Neutrophil (primary cell): ENCODE results near the gene MTX3.

Source experiments
- H3K27ac ChIP-seq: fragments of 200-600 bp; sonication (generic); 2 replicates; pipeline ENCODE4 v1.5.1; 2016; ENCODE audit warnings: mild to moderate bottlenecking, moderate library complexity
- H3K27me3 ChIP-seq: fragments of 200-600 bp; sonication (generic); 2 replicates; pipeline ENCODE4 v1.6.0; 2016; ENCODE audit warnings: mild to moderate bottlenecking
- H3K36me3 ChIP-seq: fragments of 200-600 bp; sonication (generic); 2 replicates; pipeline ENCODE4 v1.5.1; 2017
- H3K4me1 ChIP-seq, 2 experiments: fragments of 200-600 bp in 1 of 2; sonication (generic) in 1 of 2; 1 replicate in 1 of 2; 2 replicates in 1 of 2; pipeline versions ENCODE4 v1.5.1 to v1.6.1; 2013 to 2016; ENCODE audit warnings: low read depth in 1 of 2, low read length in 1 of 2, mild to moderate bottlenecking in 1 of 2, moderate library complexity in 1 of 2; ENCODE audit not compliant: control insufficient read depth in 1 of 2, insufficient read depth in 1 of 2
- H3K4me3 ChIP-seq, 2 experiments: fragments of 200-600 bp in 1 of 2; sonication (generic) in 1 of 2; 1 replicate in 1 of 2; 2 replicates in 1 of 2; pipeline ENCODE4 v1.5.1; 2013 to 2016; ENCODE audit warnings: low read depth in 1 of 2, low read length in 1 of 2, mild to moderate bottlenecking in 1 of 2, moderate library complexity in 1 of 2
- H3K9me3 ChIP-seq: fragments of 200-600 bp; sonication (generic); 2 replicates; pipeline ENCODE4 v1.5.1; 2016
- CTCF ChIP-seq: fragments of 200-600 bp; sonication (generic); IDR thresholded peaks from 2 replicates; pipeline ENCODE4 v1.5.1; 2016; ENCODE audit warnings: antibody characterized with exemption

Gene MTX3

GRCh38 chr5:79983618-79984017 is 7.4 kb downstream of the MTX3 start:
- H3K27ac ChIP-seq: no peak overlapping the region
- no peaks in the 10 kb centered on the region for H3K27me3 ChIP-seq
- peaks cover 17% of the 10 kb centered on the region for H3K36me3 ChIP-seq
- TF ChIP-seq CTCF: no peak
- H3K4me1 ChIP-seq: no peaks in the 10 kb centered on the region
- no peak overlapping the region for H3K4me3 ChIP-seq
- H3K9me3 ChIP-seq: no peaks in the 10 kb centered on the region

GRCh38 chr5:79982136-79982535 is 8.9 kb downstream of the MTX3 start:
- Histone ChIP-seq H3K36me3 (peaks cover 21% of the 10 kb centered on the region), H3K27ac (no peak overlapping the region), H3K4me1 (no peaks in the 10 kb centered on the region), H3K27me3 (no peaks in the 10 kb centered on the region), H3K9me3 (no peaks in the 10 kb centered on the region), H3K4me3 (no peak overlapping the region)
- TF ChIP-seq CTCF: no peak

GRCh38 chr5:79976759-79977515 is 14.1 kb downstream of the MTX3 start:
- H3K27ac ChIP-seq: no peak overlapping the region
- no peaks in the 10 kb centered on the region for H3K9me3 ChIP-seq
- H3K36me3 ChIP-seq: peaks cover 9% of the 10 kb centered on the region
- no peaks in the 10 kb centered on the region for H3K4me1 ChIP-seq
- TF ChIP-seq CTCF: no peak
- no peak overlapping the region for H3K4me3 ChIP-seq
- no peaks in the 10 kb centered on the region for H3K27me3 ChIP-seq

- peaks cover 7% of the 10 kb centered on the region for H3K27me3 ChIP-seq
- no peak overlapping the region for H3K4me3 ChIP-seq
- peaks cover 4% of the 10 kb centered on the region for H3K36me3 ChIP-seq
- H3K9me3 ChIP-seq: no peaks in the 10 kb centered on the region
- H3K4me1 ChIP-seq: no peaks in the 10 kb centered on the region
- H3K27ac ChIP-seq: no peak overlapping the region
- TF ChIP-seq CTCF: no peak
Observed at GRCh38 chr5:79975422-79975821, 15.6 kb downstream of the MTX3 start.

GRCh38 chr5:79974886-79975285 is 16.2 kb downstream of the MTX3 start:
- Histone ChIP-seq H3K4me3 (no peak overlapping the region), H3K27ac (no peak overlapping the region), H3K9me3 (no peaks in the 10 kb centered on the region), H3K4me1 (no peaks in the 10 kb centered on the region), H3K36me3 (peaks cover 4% of the 10 kb centered on the region), H3K27me3 (peaks cover 11% of the 10 kb centered on the region)
- TF ChIP-seq CTCF: no peak
